AG08396 (cell line): ENCODE results near the gene PI4KA.
"Not testable (repeated sequence)": the region's sequence is repeated elsewhere in the genome, so short reads cannot be mapped to it uniquely, and the experiment has no call there.

Experiments used
- DNase-seq: peaks from one replicate; pipeline ENCODE4 v3.0.0; 2012; ENCODE audit warnings: low spot score, mixed read lengths

PI4KA gene

GRCh38 chr22:20847318-20847822 is 11.2 kb downstream of the PI4KA start:
- DNase-seq = no peak

DNA sequence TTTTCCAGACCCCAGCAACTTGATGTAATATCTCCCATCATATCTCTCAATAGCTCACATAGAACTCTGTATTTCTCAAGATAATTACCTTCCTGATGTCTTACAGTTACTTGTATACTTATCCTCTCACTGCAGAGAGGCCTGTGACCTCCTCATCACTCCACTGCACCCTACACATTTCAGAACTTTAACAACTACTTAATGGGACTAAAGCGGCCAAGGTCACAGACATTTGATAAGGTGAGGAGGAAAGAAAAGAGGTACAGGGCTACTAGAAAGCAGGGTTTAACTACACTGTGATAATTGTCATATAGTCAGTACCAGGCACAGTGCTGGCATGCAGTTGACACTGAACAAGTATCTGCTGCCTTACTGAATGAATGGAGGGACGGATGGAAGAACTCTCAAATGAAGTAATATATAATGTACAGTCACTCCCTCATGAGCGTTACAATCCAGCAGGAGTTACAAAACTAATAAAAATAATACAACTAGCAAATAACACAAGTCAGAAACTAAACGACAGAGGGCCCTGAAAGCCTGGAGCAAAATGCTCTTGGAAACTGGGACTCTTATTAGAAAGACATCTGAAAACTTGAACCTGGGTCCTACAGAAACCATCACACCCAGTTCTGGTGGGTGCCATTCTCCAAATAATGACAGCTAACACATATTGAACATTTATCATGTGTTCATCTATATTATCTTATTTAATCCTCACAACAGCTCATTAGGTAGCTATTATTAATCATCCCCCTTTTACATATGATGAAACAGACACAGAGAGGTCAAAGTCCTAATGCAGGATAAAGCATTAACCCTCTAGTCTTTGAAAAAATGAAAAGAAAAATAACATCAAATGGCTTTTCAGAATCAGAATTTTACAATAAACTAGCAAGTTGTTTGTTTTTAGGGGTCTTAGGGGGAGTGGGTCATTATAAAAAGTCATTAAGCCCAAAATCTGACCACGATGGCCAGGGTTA is 14.3 kb downstream of the PI4KA start:
- no peak for DNase-seq

DNA sequence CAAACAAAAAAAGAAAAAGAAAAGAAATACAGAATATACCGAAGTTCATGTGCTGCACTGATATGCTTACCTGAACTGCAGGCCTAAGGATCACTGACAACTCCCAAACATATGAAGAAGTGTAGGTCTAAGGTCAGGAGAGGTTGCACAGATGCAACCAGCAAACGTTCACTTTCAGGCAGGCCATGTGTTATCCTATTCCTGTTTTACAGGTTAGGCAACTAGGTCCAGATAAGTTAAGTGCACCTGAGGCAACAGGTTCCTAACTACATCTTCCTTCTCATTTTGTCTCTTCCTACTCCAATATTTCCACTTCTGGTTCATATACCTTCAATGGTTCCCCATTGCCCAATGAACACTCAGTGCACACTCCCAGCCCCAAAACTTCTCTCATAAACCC is 15.1 kb downstream of the PI4KA start:
- no peak for DNase-seq

DNA sequence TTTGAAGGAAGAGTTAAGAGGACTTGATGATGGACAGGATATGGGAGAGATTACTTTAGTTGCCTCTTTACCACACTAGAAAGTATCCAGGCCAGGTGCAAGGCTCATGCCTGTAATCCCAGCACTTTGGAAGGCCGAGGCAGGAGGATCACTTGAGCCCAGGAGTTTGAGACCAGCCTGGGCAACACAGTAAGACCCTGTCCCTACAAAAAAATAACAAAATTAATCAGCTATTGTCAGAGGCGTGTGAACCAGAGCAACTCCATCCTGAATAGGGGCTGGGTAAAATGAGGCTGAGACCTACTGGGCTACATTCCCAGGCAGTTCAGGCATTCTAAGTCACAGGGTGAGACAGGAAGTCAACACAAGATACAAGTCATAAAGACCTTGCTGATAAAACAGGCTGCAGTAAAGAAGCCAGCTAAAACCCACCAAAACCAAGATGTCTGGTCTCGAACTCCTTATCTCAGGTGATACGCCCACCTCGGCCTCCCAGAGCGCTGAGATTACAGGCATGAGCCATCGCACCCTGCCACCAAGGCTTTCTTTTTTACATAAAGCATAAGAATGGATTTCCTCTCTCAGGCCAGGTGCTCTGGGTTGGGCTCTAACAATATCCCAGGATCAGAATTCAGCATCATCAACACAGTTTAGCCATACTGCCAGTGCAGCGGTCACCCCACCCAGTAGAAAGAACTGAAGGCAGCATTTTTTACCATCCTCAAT is 17.8 kb downstream of the PI4KA start:
- DNase-seq = no peak

- DNase-seq = no peak
Observed at GRCh38 chr22:20839837-20840645, 18.6 kb downstream of the PI4KA start.

DNA sequence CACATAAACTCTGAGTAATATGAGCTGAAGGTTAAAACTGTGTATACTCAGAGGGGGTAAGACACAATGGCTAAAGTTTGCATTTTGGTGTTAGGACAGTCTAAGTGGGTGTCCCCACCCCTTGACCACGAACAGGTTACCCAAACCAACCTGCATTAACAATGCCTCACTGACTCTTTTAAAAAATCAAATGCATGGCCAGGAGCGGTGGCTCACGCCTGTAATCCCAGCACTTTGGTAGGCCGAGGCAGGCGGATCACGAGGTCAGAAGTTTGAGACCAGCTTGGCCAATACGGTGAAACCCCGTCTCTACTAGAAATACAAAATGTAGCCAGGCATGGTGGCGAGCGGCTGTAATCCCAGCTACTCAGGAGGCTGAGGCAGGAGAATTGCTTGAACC is 19.3 kb downstream of the PI4KA start:
- not testable (repeated sequence) for DNase-seq

DNA sequence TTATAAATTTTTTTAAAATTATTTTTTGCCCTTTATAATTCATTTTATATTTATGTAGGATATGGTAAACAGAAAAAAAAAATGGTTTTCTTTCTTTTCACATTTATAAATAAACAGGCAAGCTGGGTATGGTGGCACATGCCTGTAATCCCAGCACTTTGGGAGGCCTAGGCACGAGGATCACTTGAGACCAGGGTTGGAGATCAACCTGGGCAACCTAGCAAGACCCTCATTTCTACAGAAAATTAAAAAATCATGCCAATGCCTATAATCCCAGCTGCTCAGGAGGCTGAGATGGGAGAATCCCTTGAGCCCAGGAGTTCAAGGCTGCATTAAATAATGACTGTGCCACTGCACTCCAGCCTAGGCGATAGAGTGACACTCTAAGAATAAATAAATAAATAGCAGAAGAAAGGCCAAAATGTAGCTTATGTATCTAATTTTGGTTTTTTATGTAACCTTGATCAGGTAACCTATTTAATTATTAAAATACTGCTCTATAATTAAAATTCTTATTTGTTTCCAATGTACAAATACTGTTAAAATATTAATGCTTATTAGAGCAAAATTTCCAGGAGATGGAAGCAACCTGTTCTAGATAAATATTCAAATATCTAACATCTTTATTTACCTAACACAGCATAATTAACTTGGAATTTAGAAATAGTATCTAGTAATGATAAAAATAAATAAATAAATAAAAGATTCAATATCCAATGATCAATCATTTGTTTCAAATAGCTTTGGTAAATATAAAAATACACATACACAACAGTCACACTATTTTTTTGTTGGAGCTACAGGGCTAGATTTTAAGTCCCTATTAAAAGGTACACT is 21.4 kb downstream of the PI4KA start:
- no peak for DNase-seq

GRCh38 chr22:20834725-20835124 is 23.9 kb downstream of the PI4KA start:
- no peak for DNase-seq

DNA sequence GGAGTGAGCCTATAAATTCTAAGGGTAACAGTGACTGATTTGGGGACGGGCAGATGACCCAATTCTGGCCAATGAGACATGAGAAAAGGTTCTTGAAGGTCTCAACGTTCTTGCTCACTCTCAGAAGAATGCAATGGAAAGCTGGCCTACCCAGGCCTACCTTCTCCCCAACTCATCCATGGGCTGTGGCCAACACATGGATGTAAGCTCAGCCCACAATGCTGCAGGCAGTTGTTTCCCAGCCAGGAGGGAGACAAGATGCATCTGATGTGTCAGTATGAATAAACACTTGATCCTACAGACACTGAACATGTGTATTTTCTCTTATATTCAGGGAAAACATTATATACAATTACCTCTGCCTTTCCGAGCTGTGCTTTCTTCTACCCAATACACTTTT is 24.4 kb downstream of the PI4KA start:
- no peak for DNase-seq

- no peak for DNase-seq
Observed at GRCh38 chr22:20833225-20833665, 25.4 kb downstream of the PI4KA start.

- DNase-seq = no peak
Observed at GRCh38 chr22:20829491-20830134, 29.0 kb downstream of the PI4KA start.

DNA sequence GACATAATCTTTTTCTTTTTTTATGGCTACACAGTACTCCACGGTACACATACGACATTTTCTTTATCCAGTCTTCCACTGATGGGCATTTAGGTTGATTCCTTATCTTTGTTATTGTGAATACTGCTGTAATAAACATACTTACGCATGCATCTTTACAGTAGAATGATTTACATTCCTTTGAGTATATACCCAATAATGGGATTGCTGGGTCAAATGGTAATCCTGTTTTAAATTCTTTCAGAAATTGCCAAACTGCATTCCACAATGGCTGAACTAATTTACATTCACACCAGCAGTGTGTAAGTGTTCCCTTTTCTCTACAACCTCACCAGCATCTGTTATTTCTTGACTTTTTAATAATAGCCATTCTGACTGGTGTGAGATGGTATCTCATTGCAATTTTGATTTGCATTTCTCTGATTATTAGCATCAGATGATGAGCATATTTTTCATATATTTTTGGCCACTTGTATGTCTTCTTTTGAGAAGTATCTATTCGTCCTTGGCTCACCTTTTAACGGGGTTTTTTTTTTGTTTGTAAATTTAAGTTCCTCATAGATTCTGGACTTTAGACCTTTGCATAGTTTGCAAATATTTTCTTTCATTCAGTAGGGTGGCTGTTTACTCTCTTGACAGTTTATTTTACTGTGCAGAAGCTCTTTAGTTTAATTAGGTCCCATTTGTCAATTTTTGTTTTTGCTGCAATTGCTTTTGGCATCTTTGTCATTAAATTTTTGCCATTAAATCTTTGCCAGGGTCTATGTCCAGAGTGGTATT is 32.0 kb downstream of the PI4KA start:
- DNase-seq = not testable (repeated sequence)

DNA sequence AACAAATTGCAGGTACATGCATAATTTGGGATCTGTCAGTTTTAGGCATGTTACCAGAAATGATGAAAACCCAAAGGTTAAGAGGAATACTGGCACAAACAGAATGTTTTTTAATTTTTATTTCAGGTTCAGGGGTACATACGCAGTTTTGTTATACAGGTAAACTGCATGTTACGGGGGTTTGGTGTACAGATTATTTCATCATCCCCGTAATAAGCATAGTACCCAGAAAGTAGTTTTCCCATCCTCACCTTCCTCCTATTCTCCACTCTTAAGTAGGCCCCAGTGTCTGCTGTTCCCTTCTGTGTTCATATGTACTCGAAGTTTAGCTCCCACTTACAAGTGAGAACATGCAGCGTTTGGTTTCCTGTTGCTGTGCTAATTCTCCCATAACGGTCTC is 33.0 kb downstream of the PI4KA start:
- no peak for DNase-seq

DNA sequence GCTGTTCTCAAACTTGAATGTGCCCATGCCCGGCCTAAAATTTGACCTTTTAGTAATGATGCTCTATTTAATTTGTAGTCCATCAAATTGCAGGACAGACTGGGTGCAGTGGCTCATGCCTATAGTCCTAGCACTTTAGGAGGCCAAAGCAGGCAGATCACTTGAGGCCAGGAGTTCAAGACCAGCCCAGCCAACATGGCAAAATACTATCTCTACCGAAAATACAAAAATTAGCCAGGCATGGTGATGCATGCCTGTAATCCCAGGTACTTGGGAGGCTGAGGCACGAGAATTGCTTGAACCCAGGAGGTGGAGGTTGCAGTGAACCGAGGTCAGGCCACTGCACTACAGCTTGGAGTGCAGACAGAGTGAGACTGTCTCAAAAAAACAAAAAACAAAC is 33.4 kb downstream of the PI4KA start:
- DNase-seq = not testable (repeated sequence)

DNA sequence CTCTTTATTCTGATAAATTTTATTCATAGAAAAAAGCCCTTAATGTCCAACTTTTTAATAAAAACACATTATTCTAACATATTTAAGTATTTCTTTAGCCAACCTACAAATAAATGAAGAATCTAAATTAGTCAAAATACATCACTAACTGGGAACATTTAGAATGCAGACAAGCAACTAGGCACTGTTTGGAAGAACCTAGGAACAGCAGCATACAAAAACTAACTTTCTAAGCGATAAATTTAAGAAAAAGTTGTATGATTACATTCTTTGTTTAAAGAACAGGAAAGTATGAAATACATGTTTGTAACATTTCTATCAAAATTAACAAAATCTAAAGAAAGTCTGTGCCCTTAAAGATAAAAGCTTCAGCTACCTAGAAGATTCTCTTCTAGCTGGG is 35.3 kb downstream of the PI4KA start:
- DNase-seq = no peak

GRCh38 chr22:20822240-20822639 is 36.4 kb downstream of the PI4KA start:
- DNase-seq = no peak

DNA sequence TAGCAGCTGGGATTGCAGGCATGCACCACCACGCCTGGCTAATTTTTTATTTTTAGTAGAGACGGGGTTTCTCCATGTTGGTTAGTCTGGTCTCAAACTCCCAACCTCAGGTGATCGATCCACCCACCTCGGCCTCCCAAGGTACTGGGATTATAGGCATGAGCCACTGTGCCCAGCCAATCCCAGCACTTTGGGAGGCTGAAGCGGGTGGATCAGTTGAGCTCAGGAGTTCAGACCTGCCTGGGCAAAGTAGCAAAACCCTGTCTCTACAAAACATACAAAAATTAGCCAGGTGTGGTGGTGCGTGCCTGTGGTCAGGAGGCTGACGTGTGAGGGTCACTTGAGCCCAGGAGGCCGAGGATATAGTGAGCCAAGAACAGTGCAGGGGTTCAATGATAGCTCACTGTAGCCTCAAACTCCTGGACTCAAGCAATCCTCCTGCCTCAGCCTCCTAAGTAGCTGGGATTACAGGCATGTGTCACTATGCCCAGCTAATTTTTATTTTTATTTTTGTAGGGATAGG is 36.8 kb downstream of the PI4KA start:
- DNase-seq = not testable (repeated sequence)

DNA sequence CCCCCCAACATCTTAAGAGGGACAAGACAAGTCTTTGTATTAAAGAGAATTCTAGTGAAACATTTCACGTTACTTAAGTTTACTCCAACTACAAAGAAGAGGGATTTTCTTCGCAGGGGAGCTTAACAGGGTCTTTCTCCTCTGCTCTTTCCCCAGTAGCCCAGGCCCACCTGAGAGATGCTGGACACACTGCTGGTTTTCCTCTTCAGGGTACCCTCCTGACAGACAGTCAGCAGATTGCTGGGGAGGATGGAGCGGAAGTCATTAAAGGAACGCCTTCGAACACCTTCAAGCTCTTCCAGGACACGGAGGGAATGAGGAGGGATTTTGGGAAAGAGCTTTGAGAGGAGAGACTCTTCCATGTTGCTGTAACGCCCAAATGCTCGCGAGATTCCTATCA is 39.1 kb downstream of the PI4KA start:
- DNase-seq = no peak

DNA sequence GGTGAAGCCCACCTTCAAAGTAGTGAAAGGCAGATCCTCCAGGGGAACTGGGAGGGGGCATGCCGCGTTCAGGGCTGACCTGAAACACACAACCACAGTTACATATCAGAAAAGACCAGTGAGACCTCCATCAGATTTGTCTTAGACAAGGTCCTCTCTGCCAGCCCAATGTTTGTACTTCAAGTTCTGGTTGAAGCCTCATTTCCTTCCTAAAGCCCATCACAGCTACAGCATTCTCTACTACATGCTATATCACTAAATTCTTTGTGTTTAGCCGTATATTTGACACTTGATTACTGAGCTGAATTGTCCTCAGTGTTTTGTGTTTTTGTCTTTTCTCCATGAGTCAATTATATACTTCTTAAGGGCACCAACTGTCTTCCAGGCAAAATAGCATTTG is 40.1 kb downstream of the PI4KA start:
- no peak for DNase-seq

GRCh38 chr22:20816559-20816958 is 42.1 kb downstream of the PI4KA start:
- DNase-seq = no peak
